ENCODE results near the gene EEFSEC.
A peak's percentile ranks its signal among the peaks of the same experiment; 100 is the strongest.

DNA sequence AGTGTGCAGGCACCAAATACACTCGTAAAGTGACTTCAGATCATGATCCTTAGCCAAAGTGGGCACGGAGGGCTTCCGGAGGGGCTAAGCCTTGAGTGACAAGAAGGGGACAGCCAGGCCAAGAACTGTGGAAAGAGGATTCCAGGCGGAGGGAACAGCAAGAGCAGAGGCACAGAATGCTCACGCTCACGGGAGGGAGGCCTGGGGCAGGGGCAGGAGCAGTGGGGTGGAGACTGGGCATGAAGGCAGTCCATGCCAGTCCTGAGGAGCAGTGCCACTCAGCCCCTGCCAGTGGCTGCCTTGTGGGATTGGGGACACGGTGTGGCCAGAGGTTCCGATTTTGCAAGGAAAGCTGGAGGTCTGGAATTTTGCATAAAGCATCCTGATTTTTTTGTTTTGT is 277.4 kb downstream of the EEFSEC start:
- TF ChIP-seq, protein P1, sequence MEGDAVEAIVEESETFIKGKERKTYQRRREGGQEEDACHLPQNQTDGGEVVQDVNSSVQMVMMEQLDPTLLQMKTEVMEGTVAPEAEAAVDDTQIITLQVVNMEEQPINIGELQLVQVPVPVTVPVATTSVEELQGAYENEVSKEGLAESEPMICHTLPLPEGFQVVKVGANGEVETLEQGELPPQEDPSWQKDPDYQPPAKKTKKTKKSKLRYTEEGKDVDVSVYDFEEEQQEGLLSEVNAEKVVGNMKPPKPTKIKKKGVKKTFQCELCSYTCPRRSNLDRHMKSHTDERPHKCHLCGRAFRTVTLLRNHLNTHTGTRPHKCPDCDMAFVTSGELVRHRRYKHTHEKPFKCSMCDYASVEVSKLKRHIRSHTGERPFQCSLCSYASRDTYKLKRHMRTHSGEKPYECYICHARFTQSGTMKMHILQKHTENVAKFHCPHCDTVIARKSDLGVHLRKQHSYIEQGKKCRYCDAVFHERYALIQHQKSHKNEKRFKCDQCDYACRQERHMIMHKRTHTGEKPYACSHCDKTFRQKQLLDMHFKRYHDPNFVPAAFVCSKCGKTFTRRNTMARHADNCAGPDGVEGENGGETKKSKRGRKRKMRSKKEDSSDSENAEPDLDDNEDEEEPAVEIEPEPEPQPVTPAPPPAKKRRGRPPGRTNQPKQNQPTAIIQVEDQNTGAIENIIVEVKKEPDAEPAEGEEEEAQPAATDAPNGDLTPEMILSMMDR (IDR thresholded peaks at IDR 0.05; ENCODE audit: insufficient read depth, low read depth, low read length): no peak
- TF ChIP-seq EZH2 (IDR thresholded peaks at IDR 0.05; ENCODE audit: insufficient read depth, low read length): peak; percentile 52
